GM23248 (cell line): ENCODE data around the gene TMC1. TPM values are rescaled to one million over a fixed set of nuclear protein-coding genes. Genes with fewer than 3 reads are reported as not detected.

Experiments
- DNase-seq: peaks from one replicate; pipeline ENCODE4 v3.0.0-alpha.2; 2015
- H2AFZ ChIP-seq: fragments of 200-600 bp; sonication (generic); 2 replicates; pipeline ENCODE4 v1.6.1; 2016; ENCODE audit warnings: antibody characterized with exemption
- H3F3A ChIP-seq: fragments of 200-600 bp; sonication (generic); 2 replicates; pipeline ENCODE4 v1.6.1; 2016; ENCODE audit warnings: mild to moderate bottlenecking, antibody characterized with exemption, mixed run types; ENCODE audit not compliant: insufficient read depth
- H3K27ac ChIP-seq: fragments of 200-600 bp; sonication (generic); 2 replicates; pipeline ENCODE4 v1.5.1; 2016; ENCODE audit warnings: mild to moderate bottlenecking
- H3K27me3 ChIP-seq: fragments of 200-600 bp; sonication (generic); replicated peaks from 2 replicates; pipeline ENCODE4 v1.6.1; 2016; ENCODE audit warnings: mild to moderate bottlenecking; ENCODE audit not compliant: insufficient read depth
- H3K36me3 ChIP-seq: fragments of 200-600 bp; sonication (generic); 2 replicates; pipeline ENCODE4 v1.6.1; 2016; ENCODE audit warnings: low read depth, mild to moderate bottlenecking
- H3K4me1 ChIP-seq: fragments of 200-600 bp; sonication (generic); 2 replicates; pipeline ENCODE4 v1.6.1; 2016; ENCODE audit warnings: mild to moderate bottlenecking; ENCODE audit not compliant: insufficient read depth
- H3K4me2 ChIP-seq: fragments of 200-600 bp; sonication (generic); one replicate; pipeline ENCODE4 v1.6.1; 2016; ENCODE audit warnings: mild to moderate bottlenecking; ENCODE audit not compliant: unreplicated experiment
- H3K4me3 ChIP-seq: fragments of 200-600 bp; sonication (generic); 2 replicates; pipeline ENCODE4 v1.5.1; 2016; ENCODE audit warnings: mild to moderate bottlenecking
- H3K79me2 ChIP-seq: fragments of 200-600 bp; sonication (generic); 2 replicates; pipeline ENCODE4 v1.6.1; 2016; ENCODE audit warnings: mild to moderate bottlenecking; ENCODE audit not compliant: insufficient read depth
- H3K9ac ChIP-seq: fragments of 200-600 bp; sonication (generic); 2 replicates; pipeline ENCODE4 v1.6.1; 2016; ENCODE audit warnings: mild to moderate bottlenecking
- H3K9me2 ChIP-seq: fragments of 200-600 bp; sonication (generic); 2 replicates; pipeline ENCODE4 v1.6.1; 2016; ENCODE audit warnings: mixed run types, mild to moderate bottlenecking, moderate library complexity; ENCODE audit not compliant: insufficient read depth
- H3K9me3 ChIP-seq: fragments of 200-600 bp; sonication (generic); one replicate; pipeline ENCODE4 v1.6.1; 2017; ENCODE audit warnings: low read depth
- H4K20me1 ChIP-seq: fragments of 200-600 bp; sonication (generic); 2 replicates; pipeline ENCODE4 v1.6.0; 2016; ENCODE audit not compliant: insufficient read depth
- EZH2 ChIP-seq: fragments of 200-600 bp; sonication (generic); IDR thresholded peaks from 2 replicates; pipeline ENCODE4 v1.6.1; 2018; ENCODE audit warnings: antibody characterized with exemption, mild to moderate bottlenecking; ENCODE audit not compliant: insufficient read depth, poor library complexity, severe bottlenecking
- EZH2phosphoT487 ChIP-seq: fragments of 200-600 bp; sonication (generic); IDR thresholded peaks from 2 replicates; pipeline ENCODE4 v1.6.1; 2018; ENCODE audit warnings: antibody characterized with exemption, moderate library complexity, mild to moderate bottlenecking, low read depth; ENCODE audit not compliant: insufficient read depth
- WGBS, 2 experiments: methylation state at CpG; one replicate each; pipeline ENCODE4 v1.1.6; 2015 to 2017; ENCODE audit warnings: low lambda C conversion rate in 2 of 2, low coverage in 1 of 2; ENCODE audit errors: missing lambda C conversion rate in 2 of 2; 5-methylcytosine and 5-hydroxymethylcytosine counted together
- in situ Hi-C: fragments of 300-500 bp; cut with MboI; formaldehyde crosslinking; loops from 2 replicates; pipeline ENCODE4 v1.15.0; 2020
- polyA plus RNA-seq: library from polyadenylated mRNA; unstranded; fragments of >200 nt; fragmentation: Nextera tagmentation; extraction: Ambion mirVana; gene quantifications from 2 replicates; pipeline ENCODE4 v1.2.1, GENCODE V29; 2016
- total RNA-seq: library from RNA; depleted of rRNA; stranded (reverse); fragments of >200 nt; shearing (Covaris generic); gene quantifications from 2 replicates; pipeline ENCODE4 v1.2.3, GENCODE V29; 2014

TMC1 gene
- total and polyA plus RNA-seq, 2 experiments from 2014 or later = 0.45 TPM; not detected in 1

- no peak overlapping the region for H2AFZ ChIP-seq
- no peak overlapping the region for H3K27ac ChIP-seq
Observed at GRCh38 chr9:72588336-72588735, 66.9 kb downstream of the TMC1 start.

GRCh38 chr9:72589667-72590521 lies 68.5 kb downstream of the TMC1 start:
- Histone ChIP-seq H3K79me2 (no peaks in the 10 kb centered on the region), H3K9ac (no peak overlapping the region), H2AFZ (peak overlapping the region; percentile 30; the same call in 1 of the 2 replicates), H3K27me3 (no peaks in the 10 kb centered on the region), H4K20me1 (no peaks in the 10 kb centered on the region), H3F3A (0 out of 2 replicates have a peak, but pooled peaks cover 13% of the 10 kb centered on the region), H3K27ac (no peak overlapping the region), H3K9me3 (no peaks in the 10 kb centered on the region), H3K4me1 (peaks cover 32% of the 10 kb centered on the region), H3K4me3 (no peak overlapping the region), H3K36me3 (no peaks in the 10 kb centered on the region), H3K9me2 (no peaks in the 10 kb centered on the region), H3K4me2 (no peak overlapping the region)
- in situ Hi-C loops = loop anchor here (5.0 to 10.0 kb wide), 2 partner anchors 215 to 308 kb away; no protein-coding TSS in a partner anchor
- 35 to 50% methylated on average over 2 of the region's 2 CpGs for WGBS, 2 experiments
- no peak for TF ChIP-seq EZH2
- TF ChIP-seq EZH2phosphoT487 = no peak
- peak; percentile 21 for DNase-seq

More at GRCh38 chr9:72588336-72588735, 66.9 kb downstream of the TMC1 start:
- no peaks in the 10 kb centered on the region for H3K9me2 ChIP-seq
- no peaks in the 10 kb centered on the region for H3K36me3 ChIP-seq
- peaks cover 36% of the 10 kb centered on the region for H3K4me1 ChIP-seq
- H3K9me3 ChIP-seq = no peaks in the 10 kb centered on the region
- TF ChIP-seq EZH2phosphoT487 (no peak), EZH2 (no peak)
- no peak overlapping the region for H3K4me2 ChIP-seq
- in situ Hi-C loops = loop anchor here (10.0 kb wide), 1 partner anchor 214 kb away; no protein-coding TSS in a partner anchor
- H3F3A ChIP-seq = 0 out of 2 replicates have a peak, but pooled peaks cover 13% of the 10 kb centered on the region
- H3K27me3 ChIP-seq = no peaks in the 10 kb centered on the region
- H3K79me2 ChIP-seq = no peaks in the 10 kb centered on the region
- no peak overlapping the region for H3K4me3 ChIP-seq
- no peak overlapping the region for H3K9ac ChIP-seq
- DNase-seq = peak; percentile 34
- no peaks in the 10 kb centered on the region for H4K20me1 ChIP-seq

GRCh38 chr9:72590824-72591223 lies 69.4 kb downstream of the TMC1 start:
- Histone ChIP-seq H3K79me2 (no peaks in the 10 kb centered on the region), H3K4me3 (no peak overlapping the region), H3K9me2 (no peaks in the 10 kb centered on the region), H2AFZ (no peak overlapping the region), H3K36me3 (no peaks in the 10 kb centered on the region), H3K9ac (no peak overlapping the region), H4K20me1 (no peaks in the 10 kb centered on the region), H3K4me1 (peaks cover 31% of the 10 kb centered on the region), H3K4me2 (no peak overlapping the region), H3F3A (0 out of 2 replicates have a peak, but pooled peaks cover 13% of the 10 kb centered on the region), H3K27me3 (no peaks in the 10 kb centered on the region), H3K9me3 (no peaks in the 10 kb centered on the region), H3K27ac (no peak overlapping the region)
- TF ChIP-seq EZH2phosphoT487 = no peak
- TF ChIP-seq EZH2 = no peak
- in situ Hi-C loops = loop anchor here (5.0 kb wide), 1 partner anchor 309 kb away; no protein-coding TSS in a partner anchor
- 92 to 96% methylated on average over 3 of the region's 3 CpGs for WGBS, 2 experiments
- no peak for DNase-seq

GRCh38 chr9:72592502-72593403 lies 71.3 kb downstream of the TMC1 start:
- H3K4me2 ChIP-seq = peak overlapping the region; percentile 10
- peaks cover 20% of the 10 kb centered on the region for H3K4me1 ChIP-seq
- H3K9me2 ChIP-seq = no peaks in the 10 kb centered on the region
- 35 to 46% methylated on average over 5 of the region's 5 CpGs for WGBS, 2 experiments
- no peaks in the 10 kb centered on the region for H3K36me3 ChIP-seq
- 0 out of 2 replicates have a peak, but pooled peaks cover 6% of the 10 kb centered on the region for H3F3A ChIP-seq
- no peak overlapping the region for H3K27ac ChIP-seq
- DNase-seq = peak; percentile 74
- H3K27me3 ChIP-seq = no peaks in the 10 kb centered on the region
- no peak overlapping the region for H3K4me3 ChIP-seq
- H3K79me2 ChIP-seq = no peaks in the 10 kb centered on the region
- H3K9ac ChIP-seq = no peak overlapping the region
- no peaks in the 10 kb centered on the region for H4K20me1 ChIP-seq
- H3K9me3 ChIP-seq = no peaks in the 10 kb centered on the region
- in situ Hi-C loops = loop anchor here (5.0 kb wide), 1 partner anchor 310 kb away; no protein-coding TSS in a partner anchor
- peak overlapping the region; percentile 53 for H2AFZ ChIP-seq
- no peak for TF ChIP-seq EZH2phosphoT487
- TF ChIP-seq EZH2 = no peak
